HG02884 (cell line): ENCODE measurements around the gene EED.
A peak's percentile ranks its signal among the peaks of the same experiment; 100 is the strongest.

Experiments
- ATAC-seq: cut with Tn5 transposase; IDR thresholded peaks from one replicate; pipeline ENCODE4 v1.9.1; 2021; ENCODE audit warnings: mild to moderate bottlenecking, moderate library complexity; ENCODE audit not compliant: unreplicated experiment

Gene EED

GRCh38 chr11:86246293-86246675 lies 1.7 kb downstream of the EED start:
- ATAC-seq: no peak

DNA sequence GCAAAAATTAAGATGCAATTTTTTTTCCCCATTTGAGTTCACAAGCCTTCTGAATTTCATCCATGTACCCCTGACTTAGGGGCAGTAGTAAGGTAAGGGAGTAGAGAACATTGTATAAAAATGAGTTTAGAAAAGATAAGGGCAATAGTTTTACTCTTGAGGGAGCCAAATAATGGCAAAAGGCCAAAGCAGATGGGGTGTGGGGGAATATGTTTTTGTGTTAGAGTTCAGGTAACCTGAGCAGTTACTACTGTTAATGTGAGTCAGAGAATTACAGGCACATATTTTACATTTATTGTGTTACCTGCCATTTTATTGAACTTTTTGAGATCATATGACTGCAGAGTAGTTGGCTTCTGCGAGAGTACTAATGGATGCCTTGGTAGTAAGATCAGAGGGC lies 3.1 kb downstream of the EED start:
- no peak for ATAC-seq

DNA sequence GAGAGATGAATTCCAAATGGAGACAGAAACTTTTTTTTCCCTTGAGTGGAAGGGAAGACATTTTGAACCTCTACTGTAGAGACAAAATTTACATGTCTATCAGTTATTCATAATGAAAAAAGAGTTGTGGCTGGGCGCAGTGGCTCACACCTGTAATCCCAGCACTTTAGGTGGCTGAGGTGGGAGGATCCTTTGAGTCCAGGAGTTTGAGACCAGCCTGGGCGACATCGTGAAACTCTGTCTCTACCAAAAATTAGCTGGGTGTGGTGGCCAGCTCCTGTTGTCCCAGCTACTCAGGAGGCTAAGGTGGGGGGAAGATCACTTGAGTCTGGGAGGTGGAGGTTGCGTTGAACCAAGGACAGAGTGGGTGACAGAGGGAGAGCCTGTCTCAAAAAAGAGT lies 4.1 kb downstream of the EED start:
- no peak for ATAC-seq

DNA sequence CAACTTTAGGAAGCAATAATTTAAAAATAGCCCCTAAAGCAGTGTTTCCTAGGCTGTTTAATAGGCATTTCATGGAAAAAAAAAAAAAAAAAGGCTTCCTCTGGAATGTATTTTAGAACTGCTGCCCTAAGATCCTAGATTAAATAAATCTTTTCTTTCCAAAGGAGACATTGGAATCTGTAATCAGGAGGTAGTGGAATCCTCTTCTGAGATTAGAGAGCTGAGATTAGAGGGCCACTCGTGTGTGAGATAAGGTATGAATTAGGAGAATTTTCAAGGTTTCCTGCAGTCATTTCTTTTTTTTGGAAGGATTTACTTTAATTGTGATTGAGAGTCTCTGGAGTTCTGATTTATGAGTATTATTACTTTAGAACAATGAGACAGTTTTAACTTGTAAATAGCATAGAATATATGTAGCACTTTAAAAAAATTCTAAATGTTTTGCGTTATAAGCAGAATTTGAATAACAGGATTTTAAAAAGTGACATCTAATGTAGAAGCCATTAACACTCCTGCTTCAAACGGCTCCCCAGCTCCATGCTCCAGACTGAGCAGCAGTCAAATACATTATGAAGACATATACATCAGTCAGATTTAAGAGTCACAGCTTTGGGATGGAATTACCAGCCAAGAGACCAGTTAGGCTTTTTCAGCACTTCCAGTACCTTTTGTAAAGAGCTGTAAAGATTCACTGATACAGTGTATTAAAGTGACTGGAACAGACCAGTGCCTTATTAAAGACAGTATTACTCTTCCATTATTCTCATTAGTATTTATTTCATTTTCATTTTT lies 5.0 kb downstream of the EED start:
- no peak for ATAC-seq

DNA sequence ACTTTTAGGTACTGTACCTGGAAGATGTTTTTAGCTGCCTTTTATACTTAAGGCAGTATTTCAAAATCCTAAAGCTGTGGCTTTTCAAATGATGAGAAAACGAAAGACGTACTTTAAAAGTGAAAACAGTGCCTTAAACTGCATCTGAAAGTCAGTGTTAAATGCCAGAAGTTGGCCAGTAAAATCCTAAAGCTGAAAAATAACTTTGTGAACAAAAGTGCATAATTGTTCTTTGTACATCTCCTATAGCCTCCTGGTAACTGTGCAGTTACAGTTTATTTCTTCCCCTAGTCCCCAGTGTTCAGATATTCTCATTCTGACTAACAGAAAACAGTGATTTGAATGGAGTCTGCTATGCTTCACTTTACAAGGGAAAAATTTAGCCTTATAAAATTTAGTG lies 6.8 kb downstream of the EED start:
- ATAC-seq: peak; percentile 49

DNA sequence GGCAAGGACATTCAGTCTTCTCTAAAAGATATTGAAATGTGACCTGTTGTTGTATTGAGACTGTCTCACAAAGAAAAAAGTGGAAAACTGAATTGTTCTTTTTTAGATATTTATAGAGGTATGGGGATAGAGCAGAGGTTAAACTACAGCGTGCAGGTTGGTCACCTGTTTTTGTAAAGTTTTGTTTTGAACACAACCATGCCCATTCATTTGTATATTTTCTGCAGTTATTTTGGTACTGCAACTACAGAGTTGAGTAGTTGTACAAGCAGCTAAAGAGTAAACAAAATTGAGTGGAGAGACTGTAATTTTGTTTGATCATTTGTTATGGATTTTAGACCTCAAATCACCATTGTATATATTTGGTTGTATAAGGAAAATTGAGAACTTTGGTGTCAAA lies 11.3 kb downstream of the EED start:
- ATAC-seq: peak; percentile 96

GRCh38 chr11:86256608-86257007 lies 12.1 kb downstream of the EED start:
- no peak for ATAC-seq

DNA sequence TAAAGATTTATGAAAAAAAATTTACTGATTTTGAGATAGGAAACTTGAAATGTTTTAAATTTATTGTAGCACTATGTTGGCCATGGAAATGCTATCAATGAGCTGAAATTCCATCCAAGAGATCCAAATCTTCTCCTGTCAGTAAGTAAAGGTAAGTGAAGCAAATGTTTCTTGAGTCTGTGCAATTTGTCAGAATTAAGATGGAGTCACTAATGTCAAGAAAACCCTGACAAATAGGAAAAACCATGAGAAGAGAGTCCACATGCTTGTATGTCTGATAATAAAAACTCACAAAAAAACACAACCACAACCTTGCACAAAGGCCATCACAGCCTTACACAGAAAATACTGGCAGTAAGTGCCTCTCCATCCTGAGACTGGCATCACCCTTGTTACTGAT lies 12.9 kb downstream of the EED start:
- ATAC-seq: no peak

GRCh38 chr11:86259730-86260129 lies 15.2 kb downstream of the EED start:
- no peak for ATAC-seq

GRCh38 chr11:86261328-86261727 lies 16.8 kb downstream of the EED start:
- ATAC-seq: no peak

- no peak for ATAC-seq
These were observed 17.8 kb downstream of the EED start for GRCh38 chr11:86262387-86262786.

GRCh38 chr11:86264649-86265048 lies 20.1 kb downstream of the EED start:
- no peak for ATAC-seq

DNA sequence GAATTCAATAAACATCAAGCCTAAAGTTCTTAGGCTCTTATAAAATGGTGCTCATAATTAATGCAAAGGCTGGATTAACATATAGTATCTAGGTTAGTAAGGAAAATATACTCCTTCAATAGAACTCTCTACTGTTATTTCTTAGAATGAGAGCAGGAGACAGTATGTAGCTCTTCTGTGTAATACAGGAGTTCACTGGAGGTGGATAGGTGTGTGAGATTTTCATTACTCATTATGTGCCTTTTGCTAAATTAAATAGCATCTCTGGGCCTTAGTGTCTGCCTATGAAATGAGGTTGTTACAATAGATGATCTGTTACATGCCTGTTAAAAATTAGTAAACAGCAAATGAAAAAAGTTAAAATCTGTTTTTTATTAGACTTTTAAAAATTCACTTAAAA lies 20.6 kb downstream of the EED start:
- ATAC-seq: no peak

GRCh38 chr11:86269645-86270044 lies 25.1 kb downstream of the EED start:
- ATAC-seq: no peak

- no peak for ATAC-seq
These were observed 29.9 kb downstream of the EED start for GRCh38 chr11:86274503-86274902.

DNA sequence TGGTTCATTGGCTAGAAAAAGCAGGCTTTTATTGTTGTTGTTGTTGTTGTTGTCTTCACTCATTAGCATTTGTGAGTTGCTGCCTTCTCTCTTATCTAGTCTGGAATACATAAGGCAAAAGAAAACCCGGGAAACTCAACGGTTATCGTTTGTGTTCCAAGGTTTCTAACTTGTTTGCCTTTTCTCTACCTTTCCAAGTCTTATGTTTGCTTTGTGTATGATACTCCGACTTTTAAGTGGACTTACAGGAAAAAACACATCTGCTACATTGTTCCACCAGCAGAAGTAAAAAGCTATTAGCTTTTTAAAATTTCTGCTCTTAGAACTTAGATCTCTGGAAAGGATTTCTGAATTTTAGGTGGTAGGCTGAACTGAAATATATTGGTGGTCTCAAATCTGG lies 30.4 kb downstream of the EED start:
- ATAC-seq: no peak

DNA sequence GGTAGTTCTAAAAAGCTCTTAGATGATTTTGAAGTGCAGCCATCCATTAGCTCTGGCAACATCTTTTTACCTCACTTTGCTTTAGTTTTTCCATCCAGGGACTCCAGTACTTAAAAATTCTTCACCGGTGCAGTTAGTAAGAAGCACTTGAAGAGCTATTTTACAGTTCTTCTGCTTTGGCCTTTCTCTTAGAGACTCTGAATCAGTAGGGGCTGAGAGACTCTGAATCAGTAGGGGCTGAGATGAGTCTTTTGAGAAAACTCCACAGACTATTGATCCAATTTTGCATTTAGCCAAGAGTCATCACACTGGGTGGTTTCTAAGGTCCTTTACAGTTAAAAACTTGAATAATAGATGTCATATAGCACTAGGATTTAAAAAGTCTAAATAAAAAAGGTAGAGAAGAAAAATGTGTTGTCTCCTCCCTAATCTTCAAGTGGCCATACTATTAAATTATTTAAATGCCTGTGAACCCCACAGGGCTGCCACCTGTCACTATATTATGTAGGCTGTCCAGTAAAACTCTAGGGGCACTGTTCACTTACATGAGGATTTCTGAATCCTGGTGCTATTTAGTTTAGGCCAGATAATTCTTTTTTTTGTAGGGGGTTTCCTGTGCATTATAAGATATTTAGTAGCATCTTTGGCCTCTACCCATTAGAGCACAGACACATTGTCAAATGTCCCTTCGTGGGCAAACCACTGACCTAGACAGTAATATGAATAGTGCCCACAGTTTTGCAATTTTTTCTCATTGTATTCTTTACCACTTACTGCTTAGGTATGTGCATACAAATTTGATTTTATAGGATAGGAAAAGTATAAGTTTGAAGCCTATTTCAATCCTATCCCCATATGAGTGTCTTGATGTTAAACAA lies 31.2 kb downstream of the EED start:
- no peak for ATAC-seq

DNA sequence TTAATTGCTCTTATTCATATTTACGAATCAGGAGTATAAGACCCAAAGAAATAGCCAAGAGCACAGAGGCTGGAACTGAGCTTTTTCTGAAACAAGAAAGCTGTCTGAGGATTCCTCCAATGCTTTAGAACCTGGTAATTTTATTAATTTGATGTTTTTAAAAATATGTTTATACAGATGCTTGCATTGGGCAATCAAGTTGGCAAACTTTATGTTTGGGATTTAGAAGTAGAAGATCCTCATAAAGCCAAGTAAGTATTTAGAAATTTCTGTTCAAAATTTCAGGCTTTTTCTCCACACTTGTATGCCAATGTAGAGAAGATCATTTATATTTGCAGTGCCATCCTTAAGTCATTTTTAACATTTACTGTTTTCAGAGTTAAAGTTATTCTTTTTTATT lies 33.2 kb downstream of the EED start:
- ATAC-seq: no peak

GRCh38 chr11:86278226-86278625 lies 33.7 kb downstream of the EED start:
- no peak for ATAC-seq

GRCh38 chr11:86279747-86280146 lies 35.2 kb downstream of the EED start:
- no peak for ATAC-seq

- no peak for ATAC-seq
These were observed 42.9 kb downstream of the EED start for GRCh38 chr11:86287468-86287796.

DNA sequence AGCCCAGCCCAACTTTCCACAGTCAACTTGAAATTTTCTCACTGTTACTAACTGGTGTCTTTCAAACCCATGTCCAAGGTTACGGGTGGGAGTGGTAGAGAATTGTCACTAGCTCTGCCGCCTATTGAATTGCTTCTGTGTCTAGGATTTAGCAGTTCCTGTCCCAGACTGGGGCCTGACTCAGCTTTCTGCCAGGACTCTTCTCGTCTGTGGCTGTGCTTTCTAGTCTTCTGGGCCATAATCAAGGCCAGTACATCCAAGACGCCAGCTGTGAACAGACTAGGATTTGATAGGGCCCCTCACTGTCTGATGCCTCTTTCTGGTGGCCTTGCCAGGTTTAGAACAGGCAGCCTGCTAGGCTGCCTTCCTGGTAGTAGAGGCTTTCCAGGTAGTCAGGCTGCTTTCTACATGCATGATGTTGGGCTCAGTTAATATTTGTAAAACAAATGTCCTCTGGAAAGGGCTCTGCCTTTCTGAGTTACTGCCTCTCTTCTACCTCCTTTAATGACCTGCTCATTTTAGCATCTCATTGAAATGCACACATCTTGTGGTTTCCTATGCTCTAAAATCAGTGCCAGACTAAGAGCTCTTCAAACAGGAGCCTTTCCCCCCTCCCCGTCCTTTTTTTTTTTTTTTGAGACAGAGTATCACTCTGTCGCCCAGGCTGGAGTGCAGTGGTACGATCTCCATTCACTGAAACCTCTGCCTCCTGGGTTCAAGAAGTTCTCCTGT lies 44.4 kb downstream of the EED start:
- ATAC-seq: no peak
